GM23338 (cell line): ENCODE data around the gene CADM4. TPM values are rescaled to one million over a fixed set of nuclear protein-coding genes. Genes with fewer than 3 reads are reported as not detected.

Source experiments
- ATAC-seq: fragments of 200-7000 bp; cut with Tn5 transposase; 3 replicates; pipeline ENCODE4 v1.9.1; 2020
- DNase-seq: peaks from one replicate; pipeline ENCODE4 v3.0.0-alpha.2; 2015; ENCODE audit warnings: low spot score
- H2AFZ ChIP-seq: fragments of 200-600 bp; sonication (generic); 2 replicates; pipeline ENCODE4 v1.8.0; 2016; ENCODE audit warnings: antibody characterized with exemption, mild to moderate bottlenecking, moderate library complexity
- H3F3A ChIP-seq: fragments of 200-600 bp; sonication (generic); replicated peaks from 2 replicates; pipeline ENCODE4 v1.8.0; 2017; ENCODE audit warnings: antibody characterized with exemption, mixed run types, low read depth
- H3K27ac ChIP-seq: fragments of 200-600 bp; sonication (generic); 2 replicates; pipeline ENCODE4 v1.6.1; 2016; ENCODE audit warnings: low read depth
- H3K27me3 ChIP-seq: fragments of 200-600 bp; sonication (generic); 2 replicates; pipeline ENCODE4 v1.8.0; 2016; ENCODE audit warnings: mild to moderate bottlenecking, mixed run types, moderate library complexity; ENCODE audit not compliant: insufficient read depth
- H3K36me3 ChIP-seq: fragments of 200-600 bp; sonication (generic); 2 replicates; pipeline ENCODE4 v1.8.0; 2016; ENCODE audit warnings: mild to moderate bottlenecking; ENCODE audit not compliant: insufficient read depth
- H3K4me1 ChIP-seq: fragments of 200-600 bp; sonication (generic); 2 replicates; pipeline ENCODE4 v1.8.0; 2016; ENCODE audit warnings: mild to moderate bottlenecking, moderate library complexity; ENCODE audit not compliant: insufficient read depth
- H3K4me2 ChIP-seq: fragments of 200-600 bp; sonication (generic); 2 replicates; pipeline ENCODE4 v1.7.1; 2017; ENCODE audit warnings: mixed run types
- H3K4me3 ChIP-seq: fragments of 200-600 bp; sonication (generic); 2 replicates; pipeline ENCODE4 v1.6.1; 2016; ENCODE audit warnings: mixed run types
- H3K79me2 ChIP-seq: fragments of 200-600 bp; sonication (generic); replicated peaks from 2 replicates; pipeline ENCODE4 v1.8.0; 2017; ENCODE audit warnings: mild to moderate bottlenecking; ENCODE audit not compliant: insufficient read depth
- H3K9me2 ChIP-seq: fragments of 200-600 bp; sonication (generic); 2 replicates; pipeline ENCODE4 v1.8.0; 2017; ENCODE audit not compliant: insufficient read depth
- H4K20me1 ChIP-seq: fragments of 200-600 bp; sonication (generic); replicated peaks from 2 replicates; pipeline ENCODE4 v1.8.0; 2017; ENCODE audit warnings: mild to moderate bottlenecking; ENCODE audit not compliant: insufficient read depth
- H3K27ac Mint-ChIP-seq: 2 replicates; pipeline ENCODE4 v1.8.0; 2020; ENCODE audit warnings: inconsistent platforms, mild to moderate bottlenecking, moderate library complexity, mixed read lengths
- H3K27me3 Mint-ChIP-seq: 3 replicates; pipeline ENCODE4 v1.8.0; 2022; ENCODE audit warnings: low read depth, mild to moderate bottlenecking, moderate library complexity, mixed read lengths, inconsistent platforms; ENCODE audit not compliant: insufficient read depth, poor library complexity
- H3K36me3 Mint-ChIP-seq: 3 replicates; pipeline ENCODE4 v1.8.0; 2021; ENCODE audit warnings: low read depth, mild to moderate bottlenecking, inconsistent platforms, moderate library complexity, mixed read lengths
- H3K4me1 Mint-ChIP-seq: 3 replicates; pipeline ENCODE4 v1.8.0; 2020; ENCODE audit warnings: mild to moderate bottlenecking, inconsistent platforms, mixed read lengths
- H3K4me3 Mint-ChIP-seq: 3 replicates; pipeline ENCODE4 v1.8.0; 2021; ENCODE audit warnings: moderate library complexity, mild to moderate bottlenecking, inconsistent platforms, mixed read lengths
- H3K9me3 Mint-ChIP-seq: 3 replicates; pipeline ENCODE4 v1.8.0; 2020; ENCODE audit warnings: moderate library complexity, mild to moderate bottlenecking, inconsistent platforms, mixed read lengths
- CREB1 ChIP-seq: fragments of 250-450 bp; sonication (Bioruptor Pico); IDR thresholded peaks from 2 replicates; pipeline ENCODE4 v1.5.0; 2020; ENCODE audit warnings: low read depth, mild to moderate bottlenecking, moderate library complexity
- ETS1 ChIP-seq: IDR thresholded peaks from 2 replicates; pipeline ENCODE4 v1.6.1; 2016; ENCODE audit warnings: antibody characterized with exemption
- EZH2 ChIP-seq: fragments of 200-600 bp; sonication (generic); IDR thresholded peaks from one replicate; pipeline ENCODE4 v1.8.0; 2017; ENCODE audit warnings: antibody characterized with exemption, mild to moderate bottlenecking, low read depth; ENCODE audit not compliant: unreplicated experiment
- EZH2phosphoT487 ChIP-seq: fragments of 200-600 bp; sonication (generic); IDR thresholded peaks from one replicate; pipeline ENCODE4 v1.8.1; 2018; ENCODE audit warnings: antibody characterized with exemption; ENCODE audit not compliant: unreplicated experiment
- JUNB ChIP-seq: IDR thresholded peaks from one replicate; pipeline ENCODE4 v1.6.1; 2016; ENCODE audit warnings: antibody characterized with exemption; ENCODE audit not compliant: unreplicated experiment
- NANOG ChIP-seq: IDR thresholded peaks from 2 replicates; pipeline ENCODE4 v1.6.1; 2016; ENCODE audit warnings: antibody characterized with exemption, borderline replicate concordance
- POLR2AphosphoS5 ChIP-seq: IDR thresholded peaks from 2 replicates; pipeline ENCODE4 v1.6.1; 2016; ENCODE audit warnings: antibody characterized with exemption, low read depth
- REST ChIP-seq: IDR thresholded peaks from one replicate; pipeline ENCODE4 v1.6.1; 2018; ENCODE audit warnings: antibody characterized with exemption; ENCODE audit not compliant: unreplicated experiment
- STAT1 ChIP-seq: IDR thresholded peaks from one replicate; pipeline ENCODE4 v1.6.1; 2016; ENCODE audit warnings: antibody characterized with exemption; ENCODE audit not compliant: unreplicated experiment
- ZNF114 ChIP-seq: fragments of 250-450 bp; sonication (Bioruptor Pico); IDR thresholded peaks from 2 replicates; pipeline ENCODE4 v1.5.0; 2020; ENCODE audit warnings: mild to moderate bottlenecking, moderate library complexity
- ZNF331 ChIP-seq: fragments of 250-450 bp; sonication (Bioruptor Pico); IDR thresholded peaks from 2 replicates; pipeline ENCODE4 v1.5.0; 2020; ENCODE audit warnings: low read depth, mild to moderate bottlenecking, moderate library complexity
- ZNF462 ChIP-seq: fragments of 250-450 bp; sonication (Bioruptor Pico); IDR thresholded peaks from 2 replicates; pipeline ENCODE4 v1.5.0; 2020; ENCODE audit warnings: mild to moderate bottlenecking, moderate library complexity
- polyA plus RNA-seq: library from polyadenylated mRNA; unstranded; fragments of >200 nt; fragmentation: Nextera tagmentation; extraction: Ambion mirVana; gene quantifications from 2 replicates; pipeline ENCODE4 v1.2.1, GENCODE V29; 2016
- total RNA-seq: library from RNA; depleted of rRNA; stranded (reverse); fragments of >200 nt; shearing (Covaris generic); gene quantifications from 2 replicates; pipeline ENCODE4 v1.2.3, GENCODE V29; 2014
- TF ChIP-seq, protein P1 (sequence below), 2 experiments: fragments of 200-600 bp in 1 of 2; sonication (generic) in 1 of 2; conservative IDR thresholded peaks; 2 replicates each; pipeline versions ENCODE4 v1.5.1 to v1.6.1; 2016 to 2017; ENCODE audit warnings: antibody characterized with exemption in 2 of 2, low read depth in 2 of 2, mild to moderate bottlenecking in 2 of 2, moderate library complexity in 1 of 2

CADM4 gene
- total and polyA plus RNA-seq, 2 experiments from 2014 or later = 3.7 to 21.2 TPM

GRCh38 chr19:43574424-43575155 lies 65.1 kb downstream of the CADM4 start:
- H3F3A ChIP-seq = no peaks in the 10 kb centered on the region; the same call in 1 of the 2 replicates
- H2AFZ ChIP-seq = peak overlapping the region; percentile 93; the same call in 1 of the 2 replicates

More at GRCh38 chr19:43574424-43575155, 65.1 kb downstream of the CADM4 start:
- H3K27ac ChIP-seq = peak overlapping the region; percentile 89; the same call in 1 of the 2 replicates
- Mint-ChIP-seq H3K27ac (peak overlapping the region; percentile 96; the same call in 1 of the 2 replicates), H3K4me1 (peaks cover 23% of the 10 kb centered on the region), H3K27me3 (peaks cover 8% of the 10 kb centered on the region), H3K9me3 (no peaks in the 10 kb centered on the region; the same call in 2 of the 3 replicates), H3K36me3 (peaks cover 25% of the 10 kb centered on the region), H3K4me3 (peak overlapping the region; percentile 98)
- H3K4me3 ChIP-seq = peak overlapping the region; percentile 99
- H3K79me2 ChIP-seq = peaks cover 12% of the 10 kb centered on the region; the same call in 1 of the 2 replicates
- DNase-seq (no peak), ATAC-seq (no peak)
- H3K36me3 ChIP-seq = no peaks in the 10 kb centered on the region
- no peaks in the 10 kb centered on the region; the same call in 1 of the 2 replicates for H4K20me1 ChIP-seq
- peaks cover 8% of the 10 kb centered on the region for H3K4me1 ChIP-seq
- no peaks in the 10 kb centered on the region for H3K9me2 ChIP-seq
- H3K4me2 ChIP-seq = peak overlapping the region; percentile 98
- TF ChIP-seq, protein P1, sequence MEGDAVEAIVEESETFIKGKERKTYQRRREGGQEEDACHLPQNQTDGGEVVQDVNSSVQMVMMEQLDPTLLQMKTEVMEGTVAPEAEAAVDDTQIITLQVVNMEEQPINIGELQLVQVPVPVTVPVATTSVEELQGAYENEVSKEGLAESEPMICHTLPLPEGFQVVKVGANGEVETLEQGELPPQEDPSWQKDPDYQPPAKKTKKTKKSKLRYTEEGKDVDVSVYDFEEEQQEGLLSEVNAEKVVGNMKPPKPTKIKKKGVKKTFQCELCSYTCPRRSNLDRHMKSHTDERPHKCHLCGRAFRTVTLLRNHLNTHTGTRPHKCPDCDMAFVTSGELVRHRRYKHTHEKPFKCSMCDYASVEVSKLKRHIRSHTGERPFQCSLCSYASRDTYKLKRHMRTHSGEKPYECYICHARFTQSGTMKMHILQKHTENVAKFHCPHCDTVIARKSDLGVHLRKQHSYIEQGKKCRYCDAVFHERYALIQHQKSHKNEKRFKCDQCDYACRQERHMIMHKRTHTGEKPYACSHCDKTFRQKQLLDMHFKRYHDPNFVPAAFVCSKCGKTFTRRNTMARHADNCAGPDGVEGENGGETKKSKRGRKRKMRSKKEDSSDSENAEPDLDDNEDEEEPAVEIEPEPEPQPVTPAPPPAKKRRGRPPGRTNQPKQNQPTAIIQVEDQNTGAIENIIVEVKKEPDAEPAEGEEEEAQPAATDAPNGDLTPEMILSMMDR (conservative IDR thresholded peaks at IDR 0.05; ENCODE audit: low read depth in 2 of 2) = no peak
- TF ChIP-seq ZNF462 (CRISPR knock-in tag) (no peak), REST (no peak), EZH2 (no peak), POLR2AphosphoS5 (no peak), NANOG (no peak), STAT1 (no peak), ZNF331 (CRISPR knock-in tag) (no peak), JUNB (no peak), CREB1 (CRISPR knock-in tag) (no peak), ETS1 (no peak), EZH2phosphoT487 (no peak), ZNF114 (no peak)
- no peaks in the 10 kb centered on the region for H3K27me3 ChIP-seq
